ENCODE data around the gene CPA4.

DNA sequence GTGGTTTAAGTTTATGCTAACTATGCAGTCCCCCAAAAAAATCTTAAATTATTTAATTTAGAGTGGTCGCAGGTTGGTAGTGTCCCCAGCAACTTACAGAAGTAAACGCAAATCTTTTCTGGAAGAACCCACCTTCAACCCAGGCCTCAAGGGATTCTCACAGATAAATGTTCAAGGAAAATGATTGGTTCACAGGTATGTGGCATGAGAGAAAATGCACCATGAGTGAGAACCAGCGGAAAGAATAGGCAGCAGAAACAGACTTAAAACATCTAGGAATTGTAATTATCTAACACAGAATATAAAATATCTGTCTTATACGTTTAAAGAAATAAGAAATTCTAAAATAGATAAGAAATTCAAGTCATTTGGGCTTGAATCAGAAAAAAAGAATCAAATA is 48.9 kb downstream of the CPA4 start:
- TF ChIP-seq TAF1 (IDR thresholded peaks at IDR 0.05; ENCODE audit: borderline replicate concordance, low read depth, low read length) (no peak), POLR2A (IDR thresholded peaks at IDR 0.05; ENCODE audit: low read depth, low read length) (no peak), POLR2AphosphoS5 (IDR thresholded peaks at IDR 0.05; ENCODE audit: low read depth, low read length) (no peak)

Measured in GM12892 (cell line).